HepG2 (cell line): ENCODE data around the gene TRMU. TPM values are rescaled to one million over a fixed set of nuclear protein-coding genes. Genes with fewer than 3 reads are reported as not detected.

Source experiments
- AGO1 ChIP-seq: fragments of 200-400 bp; formaldehyde crosslinking; IDR thresholded peaks from 2 replicates; pipeline ENCODE4 v1.6.1; 2017; ENCODE audit warnings: mild to moderate bottlenecking, low read depth, low read length, moderate library complexity; ENCODE audit not compliant: poor library complexity, severe bottlenecking
- CREB1 ChIP-seq, 2 experiments: fragments of 450-650 bp in 1 of 2; IDR thresholded peaks; 2 replicates each; pipeline ENCODE4 v1.6.1; 2016 to 2017; ENCODE audit warnings: control low read depth in 1 of 2, mild to moderate bottlenecking in 1 of 2, missing compliant biosample characterization in 1 of 2, missing genetic modification characterization in 1 of 2
- FOSL2 ChIP-seq: sonication (generic); formaldehyde crosslinking; IDR thresholded peaks from 2 replicates; pipeline ENCODE4 v1.4.0; 2020; ENCODE audit warnings: missing genetic modification reagents
- FOXO1 ChIP-seq: sonication (generic); formaldehyde crosslinking; IDR thresholded peaks from 2 replicates; pipeline ENCODE4 v1.4.0; 2020; ENCODE audit warnings: missing genetic modification reagents
- LCORL ChIP-seq, 2 experiments: fragments of 450-650 bp in 1 of 2; sonication (generic) in 1 of 2; formaldehyde crosslinking in 1 of 2; IDR thresholded peaks; 2 replicates each; pipeline versions ENCODE4 v1.5.0 to v1.6.1; 2017 to 2020; ENCODE audit warnings: antibody characterized with exemption in 1 of 2, missing genetic modification reagents in 1 of 2
- NFE2L2 ChIP-seq: fragments of 150-350 bp; IDR thresholded peaks from 2 replicates; pipeline ENCODE4 v1.6.1; 2014; ENCODE audit warnings: low read length
- PRDM4 ChIP-seq: sonication (generic); formaldehyde crosslinking; IDR thresholded peaks from 2 replicates; pipeline ENCODE4 v1.9.0; 2021; ENCODE audit warnings: missing genetic modification reagents, borderline replicate concordance
- THYN1 ChIP-seq: sonication (generic); formaldehyde crosslinking; IDR thresholded peaks from 2 replicates; pipeline ENCODE4 v1.8.1; 2023; ENCODE audit warnings: low read depth, mild to moderate bottlenecking, moderate library complexity, missing genetic modification reagents, borderline replicate concordance
- YY1 ChIP-seq: IDR thresholded peaks from 2 replicates; pipeline ENCODE4 v1.6.1; 2011; ENCODE audit warnings: low read length, low read depth, moderate library complexity, mild to moderate bottlenecking; ENCODE audit not compliant: insufficient read depth, insufficient replicate concordance
- ZFP82 ChIP-seq: sonication (generic); formaldehyde crosslinking; IDR thresholded peaks from 2 replicates; pipeline ENCODE4 v1.5.1; 2020; ENCODE audit warnings: mild to moderate bottlenecking, missing genetic modification reagents, borderline replicate concordance
- ZNF20 ChIP-seq: sonication (generic); formaldehyde crosslinking; IDR thresholded peaks from 2 replicates; pipeline ENCODE4 v1.4.0; 2020; ENCODE audit warnings: mild to moderate bottlenecking, moderate library complexity, missing genetic modification reagents
- ZNF329 ChIP-seq: sonication (generic); formaldehyde crosslinking; IDR thresholded peaks from 2 replicates; pipeline ENCODE4 v1.9.0; 2021; ENCODE audit warnings: low read depth, mild to moderate bottlenecking, missing genetic modification reagents
- ZNF484 ChIP-seq: sonication (generic); formaldehyde crosslinking; IDR thresholded peaks from 2 replicates; pipeline ENCODE4 v1.5.1; 2020; ENCODE audit warnings: mild to moderate bottlenecking, low read depth, missing genetic modification reagents, borderline replicate concordance
- ZNF616 ChIP-seq: sonication (generic); formaldehyde crosslinking; IDR thresholded peaks from 2 replicates; pipeline ENCODE4 v1.5.0; 2020; ENCODE audit warnings: low read depth, mild to moderate bottlenecking, missing genetic modification reagents
- ZNF740 ChIP-seq: sonication (generic); formaldehyde crosslinking; IDR thresholded peaks from 2 replicates; pipeline ENCODE4 v1.4.0; 2020; ENCODE audit warnings: missing genetic modification reagents
- ZNF766 ChIP-seq: sonication (generic); formaldehyde crosslinking; IDR thresholded peaks from 2 replicates; pipeline ENCODE4 v1.5.0; 2020; ENCODE audit warnings: missing genetic modification reagents, borderline replicate concordance
- ZSCAN29 ChIP-seq: sonication (generic); formaldehyde crosslinking; conservative IDR thresholded peaks from 2 replicates; pipeline ENCODE4 v1.4.0; 2020; ENCODE audit warnings: mild to moderate bottlenecking, missing genetic modification reagents
- polyA plus RNA-seq, 8 experiments: library from polyadenylated mRNA; depleted of rRNA in 3 of 8; stranded (reverse) in 7 of 8; unstranded in 1 of 8; fragments of >200 nt; fragmentation: Illumina TruSeq in 4 of 8; extraction: Trizol in 4 of 8; gene quantifications; 2 replicates each; pipeline versions ENCODE4 v1.2.1 to v1.2.3, GENCODE V29; 2011 to 2016; ENCODE audit warnings: low read depth in 4 of 8, missing spikeins in 1 of 8, mixed read lengths in 1 of 8; ENCODE audit not compliant: insufficient read depth in 1 of 8
- total RNA-seq, 5 experiments: library from RNA; depleted of rRNA; stranded (reverse); fragments of >200 nt; fragmentation: Illumina TruSeq; extraction: Trizol; gene quantifications; 2 replicates each; pipeline ENCODE4 v1.2.3, GENCODE V29; 2016; ENCODE audit warnings: low read depth in 1 of 5
- TF ChIP-seq, protein P1 (sequence below): sonication (generic); formaldehyde crosslinking; IDR thresholded peaks from 2 replicates; pipeline ENCODE4 v1.5.0; 2020; ENCODE audit warnings: mild to moderate bottlenecking, missing genetic modification reagents, borderline replicate concordance
- TF ChIP-seq, protein P2 (sequence below): sonication (generic); formaldehyde crosslinking; IDR thresholded peaks from 2 replicates; pipeline ENCODE4 v1.5.0; 2020; ENCODE audit warnings: missing genetic modification reagents, mild to moderate bottlenecking, borderline replicate concordance
- TF ChIP-seq, protein P3 (sequence below): sonication (generic); formaldehyde crosslinking; IDR thresholded peaks from 2 replicates; pipeline ENCODE4 v1.8.1; 2022; ENCODE audit warnings: mild to moderate bottlenecking, missing genetic modification reagents

The TRMU gene
- total and polyA plus RNA-seq, 2 of the 13 experiments (the other 11 are each of a cell fraction or from before 2014, with no cell fraction given), result 31.0 to 50.2 TPM

DNA sequence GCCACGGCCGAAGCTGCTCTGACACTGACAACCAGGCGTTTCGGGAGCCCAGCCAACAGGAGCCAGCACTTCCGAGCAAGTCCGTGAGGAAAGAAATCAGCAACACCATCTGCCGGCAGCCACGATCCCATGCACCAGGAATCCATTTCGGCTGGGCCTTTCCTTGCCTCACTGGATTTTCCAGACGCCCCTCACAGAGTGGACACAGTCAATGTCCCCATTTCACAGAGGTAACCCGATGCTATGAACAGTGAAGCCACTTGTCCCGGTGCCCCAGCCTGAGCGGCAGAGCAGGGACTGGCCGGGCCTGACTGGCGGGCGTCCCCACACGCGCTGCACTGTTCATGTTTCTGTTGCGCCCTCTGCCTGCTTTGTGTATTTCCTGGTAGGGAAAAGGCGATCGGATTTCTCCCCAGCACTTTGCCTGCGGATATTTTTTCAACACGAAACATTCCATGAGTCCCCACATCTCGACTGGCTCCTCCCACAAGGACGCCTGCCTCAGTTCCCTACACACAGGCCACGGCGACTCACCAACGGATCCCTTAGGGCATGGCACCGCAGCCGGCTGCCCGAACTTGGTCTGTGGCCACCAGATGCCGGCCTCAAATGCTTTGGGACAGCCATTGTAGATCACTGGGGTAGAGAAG lies 55.3 kb downstream of the TRMU start (continued):
- TF ChIP-seq, protein P1, sequence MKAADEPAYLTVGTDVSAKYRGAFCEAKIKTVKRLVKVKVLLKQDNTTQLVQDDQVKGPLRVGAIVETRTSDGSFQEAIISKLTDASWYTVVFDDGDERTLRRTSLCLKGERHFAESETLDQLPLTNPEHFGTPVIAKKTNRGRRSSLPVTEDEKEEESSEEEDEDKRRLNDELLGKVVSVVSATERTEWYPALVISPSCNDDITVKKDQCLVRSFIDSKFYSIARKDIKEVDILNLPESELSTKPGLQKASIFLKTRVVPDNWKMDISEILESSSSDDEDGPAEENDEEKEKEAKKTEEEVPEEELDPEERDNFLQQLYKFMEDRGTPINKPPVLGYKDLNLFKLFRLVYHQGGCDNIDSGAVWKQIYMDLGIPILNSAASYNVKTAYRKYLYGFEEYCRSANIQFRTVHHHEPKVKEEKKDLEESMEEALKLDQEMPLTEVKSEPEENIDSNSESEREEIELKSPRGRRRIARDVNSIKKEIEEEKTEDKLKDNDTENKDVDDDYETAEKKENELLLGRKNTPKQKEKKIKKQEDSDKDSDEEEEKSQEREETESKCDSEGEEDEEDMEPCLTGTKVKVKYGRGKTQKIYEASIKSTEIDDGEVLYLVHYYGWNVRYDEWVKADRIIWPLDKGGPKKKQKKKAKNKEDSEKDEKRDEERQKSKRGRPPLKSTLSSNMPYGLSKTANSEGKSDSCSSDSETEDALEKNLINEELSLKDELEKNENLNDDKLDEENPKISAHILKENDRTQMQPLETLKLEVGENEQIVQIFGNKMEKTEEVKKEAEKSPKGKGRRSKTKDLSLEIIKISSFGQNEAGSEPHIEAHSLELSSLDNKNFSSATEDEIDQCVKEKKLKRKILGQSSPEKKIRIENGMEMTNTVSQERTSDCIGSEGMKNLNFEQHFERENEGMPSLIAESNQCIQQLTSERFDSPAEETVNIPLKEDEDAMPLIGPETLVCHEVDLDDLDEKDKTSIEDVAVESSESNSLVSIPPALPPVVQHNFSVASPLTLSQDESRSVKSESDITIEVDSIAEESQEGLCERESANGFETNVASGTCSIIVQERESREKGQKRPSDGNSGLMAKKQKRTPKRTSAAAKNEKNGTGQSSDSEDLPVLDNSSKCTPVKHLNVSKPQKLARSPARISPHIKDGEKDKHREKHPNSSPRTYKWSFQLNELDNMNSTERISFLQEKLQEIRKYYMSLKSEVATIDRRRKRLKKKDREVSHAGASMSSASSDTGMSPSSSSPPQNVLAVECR, result peak; percentile 18; the same call in 1 of the 2 replicates
- no peak for TF ChIP-seq ZNF740 (CRISPR knock-in tag)
- TF ChIP-seq CREB1 (IDR thresholded peaks at IDR 0.05), result no peak
- no peak for TF ChIP-seq CREB1 (CRISPR knock-in tag; IDR thresholded peaks at IDR 0.05)
- TF ChIP-seq, protein P2, sequence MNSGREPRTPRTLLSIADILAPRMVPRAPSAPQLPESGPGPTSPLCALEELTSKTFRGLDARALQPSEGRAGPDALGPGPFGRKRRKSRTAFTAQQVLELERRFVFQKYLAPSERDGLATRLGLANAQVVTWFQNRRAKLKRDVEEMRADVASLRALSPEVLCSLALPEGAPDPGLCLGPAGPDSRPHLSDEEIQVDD (CRISPR knock-in tag), result no peak
- TF ChIP-seq AGO1, result no peak
- TF ChIP-seq THYN1 (CRISPR knock-in tag), result no peak
- TF ChIP-seq ZNF20 (CRISPR knock-in tag), result no peak
- 0 out of 2 replicates have a peak, but pooled peaks have one; percentile 46 for TF ChIP-seq ZSCAN29 (CRISPR knock-in tag)
- TF ChIP-seq NFE2L2, result no peak
- peak; percentile 43; the same call in 1 of the 2 replicates for TF ChIP-seq FOSL2
- no peak for TF ChIP-seq ZNF616
- no peak for TF ChIP-seq ZNF329 (CRISPR knock-in tag)
- no peak for TF ChIP-seq PRDM4 (CRISPR knock-in tag)
- no peak for TF ChIP-seq LCORL (IDR thresholded peaks at IDR 0.05)
- peak; percentile 33; the same call in 1 of the 2 replicates for TF ChIP-seq LCORL (CRISPR knock-in tag; IDR thresholded peaks at IDR 0.05)
- peak; percentile 42 for TF ChIP-seq YY1
- TF ChIP-seq ZNF766 (CRISPR knock-in tag), result no peak
- TF ChIP-seq FOXO1 (CRISPR knock-in tag), result peak; percentile 64
- no peak for TF ChIP-seq ZFP82 (CRISPR knock-in tag)
- TF ChIP-seq, protein P3, sequence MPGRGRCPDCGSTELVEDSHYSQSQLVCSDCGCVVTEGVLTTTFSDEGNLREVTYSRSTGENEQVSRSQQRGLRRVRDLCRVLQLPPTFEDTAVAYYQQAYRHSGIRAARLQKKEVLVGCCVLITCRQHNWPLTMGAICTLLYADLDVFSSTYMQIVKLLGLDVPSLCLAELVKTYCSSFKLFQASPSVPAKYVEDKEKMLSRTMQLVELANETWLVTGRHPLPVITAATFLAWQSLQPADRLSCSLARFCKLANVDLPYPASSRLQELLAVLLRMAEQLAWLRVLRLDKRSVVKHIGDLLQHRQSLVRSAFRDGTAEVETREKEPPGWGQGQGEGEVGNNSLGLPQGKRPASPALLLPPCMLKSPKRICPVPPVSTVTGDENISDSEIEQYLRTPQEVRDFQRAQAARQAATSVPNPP (CRISPR knock-in tag), result no peak
- TF ChIP-seq ZNF484, result no peak
